ENCODE measurements around the gene KCNN1.

The KCNN1 gene

GRCh38 chr19:18000480-18000914 is 33.6 kb downstream of the KCNN1 start:
- no peaks in the 10 kb centered on the region for H3K36me3 ChIP-seq (ENCODE audit: control insufficient read depth in 2 of 2, insufficient read depth in 1 of 2, low read length in 2 of 2)
- H3K9me3 ChIP-seq (ENCODE audit: control insufficient read depth, insufficient read depth, low read depth, low read length): no peaks in the 10 kb centered on the region
- no peak overlapping the region for H3K27ac ChIP-seq (ENCODE audit: extremely low read depth, low read depth, low read length)
- ChIA-PET CTCF (interaction anchor here (0.6 to 8.1 kb wide), 3 partner anchors 55 to 141 kb away, joined by 3 to 233 read pairs (median 92); partner anchors contain the start of genes CCDC124 and RPL18A), POLR2A (interaction anchor here (0.6 to 1.0 kb wide), 3 partner anchors 22 to 224 kb away, joined by 3 to 4 read pairs (median 3); partner anchors contain the start of gene CCDC124)
- peak overlapping the region; percentile 47; the same call in 1 of the 2 replicates for H3K4me3 ChIP-seq (ENCODE audit: low read depth, low read length)
- no peaks in the 10 kb centered on the region for H3K4me1 ChIP-seq (ENCODE audit: control insufficient read depth, insufficient read depth, low read length)
- TF ChIP-seq GLIS2 (tag by site-specific recombination; IDR thresholded peaks at IDR 0.05) (no peak), CTCF (tag by site-specific recombination; IDR thresholded peaks at IDR 0.05) (no peak), FEZF1 (tag by site-specific recombination; IDR thresholded peaks at IDR 0.05) (no peak), ZFHX2 (tag by site-specific recombination; conservative IDR thresholded peaks at IDR 0.05) (peak; percentile 56), ZNF112 (tag by site-specific recombination; IDR thresholded peaks at IDR 0.05) (no peak), ZFP37 (tag by site-specific recombination; IDR thresholded peaks at IDR 0.05) (no peak), ZNF830 (tag by site-specific recombination; IDR thresholded peaks at IDR 0.05; ENCODE audit: low read depth) (no peak), ZNF248 (tag by site-specific recombination; IDR thresholded peaks at IDR 0.05) (no peak), ZSCAN23 (tag by site-specific recombination; IDR thresholded peaks at IDR 0.05) (no peak), ZNF785 (tag by site-specific recombination; IDR thresholded peaks at IDR 0.05) (no peak), ZNF596 (tag by site-specific recombination; IDR thresholded peaks at IDR 0.05) (peak; percentile 33; the same call in 1 of the 2 replicates), ZBTB11 (tag by site-specific recombination; conservative IDR thresholded peaks at IDR 0.05; ENCODE audit: low read depth) (no peak), ZNF214 (tag by site-specific recombination; IDR thresholded peaks at IDR 0.05; ENCODE audit: borderline replicate concordance) (no peak), ZNF571 (tag by site-specific recombination; IDR thresholded peaks at IDR 0.05) (no peak), ZNF600 (tag by site-specific recombination; IDR thresholded peaks at IDR 0.05) (no peak), PRDM1 (tag by site-specific recombination; IDR thresholded peaks at IDR 0.05) (peak; percentile 69; the same call in 1 of the 2 replicates), ZNF404 (tag by site-specific recombination; IDR thresholded peaks at IDR 0.05) (no peak), PRDM4 (tag by site-specific recombination; IDR thresholded peaks at IDR 0.05) (no peak), BCL6B (tag by site-specific recombination; IDR thresholded peaks at IDR 0.05) (no peak), ZSCAN5A (tag by site-specific recombination; IDR thresholded peaks at IDR 0.05) (no peak), SCRT1 (tag by site-specific recombination; IDR thresholded peaks at IDR 0.05; ENCODE audit: borderline replicate concordance) (no peak), BCL11B (tag by site-specific recombination; IDR thresholded peaks at IDR 0.05; ENCODE audit: low read depth) (no peak), ZNF558 (tag by site-specific recombination; IDR thresholded peaks at IDR 0.05) (no peak), ZNF585B (tag by site-specific recombination; IDR thresholded peaks at IDR 0.05) (no peak), ZNF146 (tag by site-specific recombination; IDR thresholded peaks at IDR 0.05) (no peak), ZNF580 (tag by site-specific recombination; IDR thresholded peaks at IDR 0.05) (no peak)

All from HEK293 (cell line).